GM10266 (cell line): ENCODE measurements around the gene KCNJ8.
"Not testable (repeated sequence)": the region's sequence is repeated elsewhere in the genome, so short reads cannot be mapped to it uniquely, and the experiment has no call there.

Experiments used
- DNase-seq: peaks from one replicate; pipeline ENCODE4 v3.0.0; 2012; ENCODE audit errors: extremely low spot score
- CTCF ChIP-seq: IDR thresholded peaks from 2 replicates; pipeline ENCODE4 v1.5.1; 2012; ENCODE audit warnings: mild to moderate bottlenecking, low read depth; ENCODE audit not compliant: control insufficient read depth, insufficient read depth; ENCODE audit errors: missing control alignments

KCNJ8 gene

DNA sequence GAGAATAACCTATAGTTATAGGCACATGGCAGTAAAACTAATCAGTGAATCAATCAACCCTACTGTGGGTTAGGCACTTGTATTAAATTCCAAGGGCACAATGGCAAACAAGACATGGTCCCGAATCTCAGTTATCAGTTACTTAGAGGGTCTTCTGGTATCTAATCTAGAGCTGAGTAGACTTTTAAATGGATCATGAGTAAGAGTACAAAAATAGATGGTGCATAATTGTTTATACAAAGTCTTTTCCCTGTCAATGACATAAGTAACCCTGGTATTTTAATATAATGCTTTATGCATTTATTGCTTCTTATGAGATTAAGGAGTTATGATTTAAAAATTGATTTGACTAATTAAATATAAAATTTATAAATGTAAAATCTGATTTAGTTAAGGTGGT lies 23.0 kb upstream of the KCNJ8 start:
- TF ChIP-seq CTCF, result no peak
- no peak for DNase-seq

GRCh38 chr12:21795648-21796328 lies 21.3 kb upstream of the KCNJ8 start:
- no peak for TF ChIP-seq CTCF
- DNase-seq, result no peak

DNA sequence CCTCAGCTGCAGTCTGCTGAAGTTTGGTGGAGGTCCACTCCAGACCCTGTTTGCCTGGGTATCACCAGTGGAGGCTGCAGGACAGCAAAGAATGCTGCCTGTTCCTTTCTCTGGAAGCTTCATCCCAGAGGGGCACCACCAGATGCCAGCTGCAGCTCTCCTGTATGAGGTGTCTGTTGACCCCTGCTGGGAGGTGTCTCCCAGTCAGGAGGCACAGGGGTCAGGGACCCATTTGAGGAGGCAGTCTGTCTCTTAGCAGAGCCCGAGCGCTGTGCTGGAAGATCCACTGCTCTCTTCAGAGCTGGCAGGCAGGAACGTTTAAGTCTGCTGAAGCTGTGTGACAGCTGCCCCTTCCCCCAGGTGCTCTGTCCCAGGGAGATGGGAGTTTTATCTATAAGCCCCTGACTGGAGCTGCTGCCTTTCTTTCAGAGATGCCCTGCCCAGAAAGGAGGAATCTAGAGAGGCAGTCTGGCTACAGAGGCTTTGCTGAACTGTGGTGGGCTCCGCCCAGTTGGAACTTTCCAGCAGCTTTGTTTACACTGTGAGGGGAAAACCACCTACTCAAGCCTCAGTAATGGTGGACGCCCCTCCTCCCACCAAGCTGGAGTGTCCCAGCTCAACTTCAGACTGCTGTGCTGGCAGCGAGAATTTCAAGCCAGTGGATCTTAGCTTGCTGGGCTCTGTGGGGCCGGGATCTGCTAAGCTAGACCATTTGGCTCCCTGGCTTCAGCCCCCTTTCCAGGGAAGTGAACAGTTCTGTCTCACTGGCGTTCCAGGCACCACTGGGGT lies 20.5 kb upstream of the KCNJ8 start:
- DNase-seq, result not testable (repeated sequence)

DNA sequence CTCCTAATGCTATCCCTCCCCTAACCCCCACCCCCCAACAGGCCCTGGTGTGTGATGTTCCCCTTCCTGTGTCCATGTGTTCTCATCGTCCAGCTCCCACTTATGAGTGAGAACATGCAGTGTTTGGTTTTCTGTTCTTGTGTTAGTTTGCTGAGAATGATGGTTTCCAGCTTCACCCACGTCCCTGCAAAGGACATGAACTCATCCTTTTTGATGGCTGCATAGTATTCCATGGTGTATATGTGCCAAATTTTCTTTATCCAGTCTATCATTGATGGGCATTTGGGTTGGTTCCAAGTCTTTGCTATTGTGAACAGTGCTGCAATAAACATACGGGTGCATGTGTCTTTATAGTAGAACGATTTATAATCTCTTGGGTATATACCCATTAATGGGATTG lies 15.2 kb upstream of the KCNJ8 start:
- not testable (repeated sequence) for DNase-seq

- DNase-seq, result no peak
Observed at GRCh38 chr12:21788089-21788983, 13.8 kb upstream of the KCNJ8 start.

DNA sequence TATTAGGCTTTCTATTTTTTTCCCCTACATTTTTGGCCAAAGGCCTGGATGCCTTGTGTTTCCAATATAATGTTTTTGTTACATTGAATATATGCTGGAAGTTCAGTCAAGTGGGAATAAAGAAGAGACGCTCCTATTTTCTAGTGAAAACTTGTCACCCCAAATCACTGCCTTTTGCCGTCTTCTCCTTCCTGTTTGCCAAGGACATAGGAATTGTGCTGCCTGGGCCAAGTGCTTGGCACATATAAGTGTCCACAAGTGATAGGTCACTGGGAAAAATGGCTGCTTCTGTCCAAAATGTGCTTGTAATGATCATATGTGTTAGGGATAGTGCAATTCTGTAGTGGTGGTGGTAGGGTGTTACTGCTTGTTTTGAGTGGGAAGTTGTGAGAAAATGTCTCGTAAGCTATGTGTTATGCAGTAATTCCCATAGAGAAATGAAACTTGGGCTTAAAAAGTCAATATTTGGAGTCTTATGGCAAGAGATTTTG lies 11.6 kb upstream of the KCNJ8 start:
- no peak for TF ChIP-seq CTCF
- no peak for DNase-seq

More at GRCh38 chr12:21788089-21788983, 13.8 kb upstream of the KCNJ8 start:
- no peak for TF ChIP-seq CTCF

GRCh38 chr12:21782723-21783122 lies 8.2 kb upstream of the KCNJ8 start:
- not testable (repeated sequence) for DNase-seq

GRCh38 chr12:21780786-21781185 lies 6.3 kb upstream of the KCNJ8 start:
- TF ChIP-seq CTCF, result no peak
- DNase-seq, result no peak
